HEK293 (cell line): ENCODE results near the gene CASQ2.

Source experiments
- CTCF ChIA-PET: fragments of 350-600 bp; formaldehyde crosslinking; extraction: SDS; loops from one replicate; lab custom pipeline; 2021; ENCODE audit warnings: antibody characterized with exemption; lab: Yijun Ruan, JAX
- POLR2A ChIA-PET: fragments of 300-600 bp; formaldehyde crosslinking; extraction: SDS; loops from one replicate; lab custom pipeline; 2020; ENCODE audit warnings: antibody characterized with exemption, inconsistent platforms; lab: Yijun Ruan, JAX
- H3K27ac ChIP-seq: fragments of 200-500 bp; sonication (Bioruptor generic); 2 replicates; pipeline ENCODE4 v1.5.1; 2014; ENCODE audit warnings: low read depth, low read length, control low read depth, inconsistent platforms; ENCODE audit errors: extremely low read depth
- H3K36me3 ChIP-seq, 2 experiments: fragments of 200-500 bp in 1 of 2; sonication (Bioruptor generic) in 1 of 2; 1 replicate in 1 of 2; 2 replicates in 1 of 2; pipeline ENCODE4 v1.5.1; 2014 to 2017; ENCODE audit warnings: inconsistent platforms in 2 of 2, low read length in 2 of 2; ENCODE audit not compliant: control insufficient read depth in 2 of 2, insufficient read depth in 1 of 2
- H3K4me1 ChIP-seq: fragments of 200-500 bp; sonication (Bioruptor generic); 2 replicates; pipeline ENCODE4 v1.5.1; 2014; ENCODE audit warnings: mild to moderate bottlenecking, low read length, inconsistent platforms; ENCODE audit not compliant: control insufficient read depth, insufficient read depth
- H3K4me3 ChIP-seq: 2 replicates; pipeline ENCODE4 v1.5.1; 2011; ENCODE audit warnings: low read depth, mild to moderate bottlenecking, control low read depth, low read length, moderate library complexity
- H3K9me3 ChIP-seq: fragments of 200-500 bp; sonication (Bioruptor generic); 2 replicates; pipeline ENCODE4 v1.5.1; 2014; ENCODE audit warnings: low read depth, low read length, inconsistent platforms; ENCODE audit not compliant: control insufficient read depth, insufficient read depth
- HOXA7 ChIP-seq: sonication (generic); formaldehyde crosslinking; IDR thresholded peaks from 2 replicates; pipeline ENCODE4 v1.8.1; 2022; ENCODE audit warnings: missing genetic modification reagents, borderline replicate concordance
- RBAK ChIP-seq: fragments of 450-650 bp; formaldehyde crosslinking; IDR thresholded peaks from 2 replicates; pipeline ENCODE4 v1.5.1; 2016; ENCODE audit warnings: missing biosample characterization, missing genetic modification characterization
- SCRT2 ChIP-seq: fragments of 450-650 bp; formaldehyde crosslinking; IDR thresholded peaks from 2 replicates; pipeline ENCODE4 v1.5.1; 2016; ENCODE audit warnings: missing biosample characterization, missing genetic modification characterization
- SP3 ChIP-seq: fragments of 450-650 bp; formaldehyde crosslinking; IDR thresholded peaks from 2 replicates; pipeline ENCODE4 v1.5.1; 2016; ENCODE audit warnings: missing biosample characterization, missing genetic modification characterization
- TRIM28 ChIP-seq: IDR thresholded peaks from 2 replicates; pipeline ENCODE4 v1.6.1; 2011; ENCODE audit warnings: low read length, control low read depth, borderline replicate concordance
- ZBTB11 ChIP-seq: fragments of 450-650 bp; formaldehyde crosslinking; conservative IDR thresholded peaks from 2 replicates; pipeline ENCODE4 v1.5.1; 2016; ENCODE audit warnings: low read depth, missing biosample characterization, missing genetic modification characterization
- ZNF132 ChIP-seq: fragments of 450-650 bp; formaldehyde crosslinking; IDR thresholded peaks from 2 replicates; pipeline ENCODE4 v1.5.1; 2017; ENCODE audit warnings: missing biosample characterization, missing genetic modification characterization, borderline replicate concordance
- ZNF138 ChIP-seq: fragments of 450-650 bp; formaldehyde crosslinking; IDR thresholded peaks from 2 replicates; pipeline ENCODE4 v1.5.1; 2016; ENCODE audit warnings: missing biosample characterization, missing genetic modification characterization, borderline replicate concordance
- ZNF146 ChIP-seq: fragments of 450-650 bp; formaldehyde crosslinking; IDR thresholded peaks from 2 replicates; pipeline ENCODE4 v1.5.1; 2016; ENCODE audit warnings: missing biosample characterization, missing genetic modification characterization
- ZNF202 ChIP-seq: fragments of 450-650 bp; formaldehyde crosslinking; IDR thresholded peaks from 2 replicates; pipeline ENCODE4 v1.5.1; 2016; ENCODE audit warnings: missing biosample characterization, missing genetic modification characterization, borderline replicate concordance
- ZNF24 ChIP-seq: fragments of 450-650 bp; formaldehyde crosslinking; IDR thresholded peaks from 2 replicates; pipeline ENCODE4 v1.5.1; 2016; ENCODE audit warnings: missing biosample characterization, missing genetic modification characterization
- ZNF341 ChIP-seq: fragments of 450-650 bp; formaldehyde crosslinking; IDR thresholded peaks from 2 replicates; pipeline ENCODE4; 2016; ENCODE audit warnings: low read depth, missing biosample characterization, missing genetic modification characterization
- ZNF350 ChIP-seq: fragments of 450-650 bp; formaldehyde crosslinking; IDR thresholded peaks from 2 replicates; pipeline ENCODE4 v1.5.0; 2017; ENCODE audit warnings: missing biosample characterization, mild to moderate bottlenecking, missing genetic modification characterization
- ZNF398 ChIP-seq: fragments of 450-650 bp; formaldehyde crosslinking; IDR thresholded peaks from 2 replicates; pipeline ENCODE4 v1.5.1; 2017; ENCODE audit warnings: missing biosample characterization, missing genetic modification characterization
- ZNF580 ChIP-seq: fragments of 450-650 bp; formaldehyde crosslinking; IDR thresholded peaks from 2 replicates; pipeline ENCODE4 v1.5.1; 2016; ENCODE audit warnings: missing biosample characterization, missing genetic modification characterization
- ZNF610 ChIP-seq: fragments of 450-650 bp; formaldehyde crosslinking; IDR thresholded peaks from 2 replicates; pipeline ENCODE4 v1.5.1; 2016; ENCODE audit warnings: missing biosample characterization, missing genetic modification characterization, borderline replicate concordance
- ZNF658 ChIP-seq: fragments of 450-650 bp; formaldehyde crosslinking; IDR thresholded peaks from 2 replicates; pipeline ENCODE4; 2016; ENCODE audit warnings: missing biosample characterization, missing genetic modification characterization
- ZNF843 ChIP-seq: fragments of 450-650 bp; formaldehyde crosslinking; IDR thresholded peaks from 2 replicates; pipeline ENCODE4 v1.5.1; 2016; ENCODE audit warnings: missing biosample characterization, missing genetic modification characterization
- ZSCAN16 ChIP-seq: fragments of 450-650 bp; formaldehyde crosslinking; IDR thresholded peaks from 2 replicates; pipeline ENCODE4 v1.5.1; 2016; ENCODE audit warnings: missing biosample characterization, missing genetic modification characterization

Gene CASQ2

GRCh38 chr1:115783311-115783710, 14.8 kb upstream of the CASQ2 start:
- Histone ChIP-seq H3K4me1 (no peaks in the 10 kb centered on the region), H3K27ac (no peak overlapping the region), H3K9me3 (no peaks in the 10 kb centered on the region), H3K36me3 (no peaks in the 10 kb centered on the region), H3K4me3 (no peak overlapping the region)
- ChIA-PET POLR2A (interaction anchor here (1.6 kb wide), 1 partner anchor 15 kb away, joined by 4 read pairs; no protein-coding TSS in a partner anchor), CTCF (interaction anchor here (0.6 to 2.4 kb wide), 5 partner anchors 11 to 175 kb away, joined by 3 to 11 read pairs (median 3); no protein-coding TSS in a partner anchor)
- no peak for TF ChIP-seq ZNF202 (tag by site-specific recombination)
- no peak for TF ChIP-seq ZNF398 (tag by site-specific recombination)
- no peak for TF ChIP-seq ZNF341 (tag by site-specific recombination)
- no peak for TF ChIP-seq ZNF138
- no peak for TF ChIP-seq ZNF658 (tag by site-specific recombination)
- no peak for TF ChIP-seq ZNF146 (tag by site-specific recombination)
- TF ChIP-seq SP3 (tag by site-specific recombination), result no peak
- TF ChIP-seq ZNF580 (tag by site-specific recombination), result no peak
- TF ChIP-seq ZNF610, result no peak
- TF ChIP-seq ZNF843 (tag by site-specific recombination), result no peak
- TF ChIP-seq RBAK (tag by site-specific recombination), result no peak
- no peak for TF ChIP-seq ZBTB11 (tag by site-specific recombination)
- TF ChIP-seq TRIM28, result no peak
- TF ChIP-seq HOXA7, result no peak
- no peak for TF ChIP-seq ZNF132 (tag by site-specific recombination)
- TF ChIP-seq ZSCAN16 (tag by site-specific recombination), result no peak
- TF ChIP-seq ZNF24, result no peak

- H3K36me3 ChIP-seq, result no peaks in the 10 kb centered on the region
- no peak overlapping the region for H3K4me3 ChIP-seq
- no peaks in the 10 kb centered on the region for H3K9me3 ChIP-seq
- no peaks in the 10 kb centered on the region for H3K4me1 ChIP-seq
- no peak overlapping the region for H3K27ac ChIP-seq
- POLR2A ChIA-PET, result interaction anchor here (1.6 kb wide), 1 partner anchor 15 kb away, joined by 4 read pairs; no protein-coding TSS in a partner anchor
- TF ChIP-seq ZNF350 (tag by site-specific recombination), result no peak
- TF ChIP-seq SCRT2 (tag by site-specific recombination), result 0 out of 2 replicates have a peak, but pooled peaks have one; percentile 21
- CTCF ChIA-PET, result interaction anchor here (0.7 to 2.4 kb wide), 6 partner anchors 11 to 199 kb away, joined by 3 to 11 read pairs (median 4); no protein-coding TSS in a partner anchor
Observed at GRCh38 chr1:115782571-115783281, 14.2 kb upstream of the CASQ2 start.
